Measurements from ENCODE around the gene PTPN3. TPM values are rescaled to one million over a fixed set of nuclear protein-coding genes. Genes with fewer than 3 reads are reported as not detected.

The PTPN3 gene
- total RNA-seq, 1 donor from 2014 or later, result 46.7 TPM

GRCh38 chr9:109414125-109414785 is 83.9 kb downstream of the PTPN3 start:
- intact Hi-C loops (cut with DNase I), result no loop called here
- ATAC-seq (no peak), DNase-seq (ENCODE audit: missing footprints) (no peak)

- DNase-seq (ENCODE audit: missing footprints) (no peak), ATAC-seq (no peak)
- intact Hi-C loops (cut with DNase I), result no loop called here
These were observed 86.2 kb downstream of the PTPN3 start for GRCh38 chr9:109411798-109412352.

GRCh38 chr9:109411069-109411761 is 86.9 kb downstream of the PTPN3 start:
- DNase-seq (ENCODE audit: missing footprints) (no peak), ATAC-seq (no peak)
- intact Hi-C loops (cut with DNase I), result no loop called here

GRCh38 chr9:109409773-109410397 is 88.2 kb downstream of the PTPN3 start:
- DNase-seq (ENCODE audit: missing footprints) (no peak), ATAC-seq (no peak)

GRCh38 chr9:109408759-109409462 is 89.2 kb downstream of the PTPN3 start:
- intact Hi-C loops (cut with DNase I), result no loop called here
- DNase-seq (ENCODE audit: missing footprints) (peak; percentile 61), ATAC-seq (no peak)

More at GRCh38 chr9:109409773-109410397, 88.2 kb downstream of the PTPN3 start:
- intact Hi-C loops (cut with DNase I), result no loop called here

- intact Hi-C loops (cut with DNase I), result no loop called here
- DNase-seq (ENCODE audit: missing footprints) (no peak), ATAC-seq (no peak)
These were observed 94.3 kb downstream of the PTPN3 start for GRCh38 chr9:109403766-109404320.

- ATAC-seq, result no peak
- no peak for DNase-seq (ENCODE audit: missing footprints)
- intact Hi-C loops (cut with DNase I), result no loop called here
These were observed 95.0 kb downstream of the PTPN3 start for GRCh38 chr9:109403116-109403515.

GRCh38 chr9:109401990-109402318 is 96.2 kb downstream of the PTPN3 start:
- no peak for ATAC-seq
- intact Hi-C loops (cut with DNase I), result no loop called here
- DNase-seq (ENCODE audit: missing footprints), result no peak

- no peak for ATAC-seq
- no peak for DNase-seq (ENCODE audit: missing footprints)
- intact Hi-C loops (cut with DNase I), result no loop called here
These were observed 96.7 kb downstream of the PTPN3 start for GRCh38 chr9:109401169-109401989.

- DNase-seq (ENCODE audit: missing footprints) (no peak), ATAC-seq (no peak)
- intact Hi-C loops (cut with DNase I), result no loop called here
These were observed 98.8 kb downstream of the PTPN3 start for GRCh38 chr9:109399258-109399767.

GRCh38 chr9:109391176-109391575 is 106.9 kb downstream of the PTPN3 start:
- intact Hi-C loops (cut with DNase I), result no loop called here
- ATAC-seq, result no peak
- DNase-seq (ENCODE audit: missing footprints), result no peak

- intact Hi-C loops (cut with DNase I), result loop anchor here (10.0 kb wide), 1 partner anchor 493 kb away; no protein-coding TSS in a partner anchor
- ATAC-seq (no peak), DNase-seq (ENCODE audit: missing footprints) (no peak)
These were observed 110.3 kb downstream of the PTPN3 start for GRCh38 chr9:109387856-109388255.

GRCh38 chr9:109387206-109387605 is 110.9 kb downstream of the PTPN3 start:
- ATAC-seq, result no peak
- intact Hi-C loops (cut with DNase I), result loop anchor here (10.0 kb wide), 1 partner anchor 492 kb away; no protein-coding TSS in a partner anchor

GRCh38 chr9:109385499-109385898 is 112.6 kb downstream of the PTPN3 start:
- DNase-seq (ENCODE audit: missing footprints) (no peak), ATAC-seq (no peak)
- intact Hi-C loops (cut with DNase I), result loop anchor here (10.0 kb wide), 1 partner anchor 491 kb away; no protein-coding TSS in a partner anchor

More at GRCh38 chr9:109387206-109387605, 110.9 kb downstream of the PTPN3 start:
- DNase-seq (ENCODE audit: missing footprints), result no peak

- ATAC-seq (no peak), DNase-seq (ENCODE audit: missing footprints) (no peak)
- intact Hi-C loops (cut with DNase I), result loop anchor here (10.0 kb wide), 1 partner anchor 489 kb away; no protein-coding TSS in a partner anchor
These were observed 114.2 kb downstream of the PTPN3 start for GRCh38 chr9:109383947-109384346.

GRCh38 chr9:109383356-109383755 is 114.8 kb downstream of the PTPN3 start:
- DNase-seq (ENCODE audit: missing footprints) (no peak), ATAC-seq (no peak)
- intact Hi-C loops (cut with DNase I), result loop anchor here (10.0 kb wide), 1 partner anchor 489 kb away; no protein-coding TSS in a partner anchor

- no peak for DNase-seq (ENCODE audit: missing footprints)
- no peak for ATAC-seq
- intact Hi-C loops (cut with DNase I), result loop anchor here (10.0 kb wide), 1 partner anchor 488 kb away; no protein-coding TSS in a partner anchor
These were observed 115.5 kb downstream of the PTPN3 start for GRCh38 chr9:109382585-109382984.

Data from Right ventricle myocardium inferior (tissue), 1 donor.